Measurements from ENCODE around the gene CLDN24.

The CLDN24 gene

DNA sequence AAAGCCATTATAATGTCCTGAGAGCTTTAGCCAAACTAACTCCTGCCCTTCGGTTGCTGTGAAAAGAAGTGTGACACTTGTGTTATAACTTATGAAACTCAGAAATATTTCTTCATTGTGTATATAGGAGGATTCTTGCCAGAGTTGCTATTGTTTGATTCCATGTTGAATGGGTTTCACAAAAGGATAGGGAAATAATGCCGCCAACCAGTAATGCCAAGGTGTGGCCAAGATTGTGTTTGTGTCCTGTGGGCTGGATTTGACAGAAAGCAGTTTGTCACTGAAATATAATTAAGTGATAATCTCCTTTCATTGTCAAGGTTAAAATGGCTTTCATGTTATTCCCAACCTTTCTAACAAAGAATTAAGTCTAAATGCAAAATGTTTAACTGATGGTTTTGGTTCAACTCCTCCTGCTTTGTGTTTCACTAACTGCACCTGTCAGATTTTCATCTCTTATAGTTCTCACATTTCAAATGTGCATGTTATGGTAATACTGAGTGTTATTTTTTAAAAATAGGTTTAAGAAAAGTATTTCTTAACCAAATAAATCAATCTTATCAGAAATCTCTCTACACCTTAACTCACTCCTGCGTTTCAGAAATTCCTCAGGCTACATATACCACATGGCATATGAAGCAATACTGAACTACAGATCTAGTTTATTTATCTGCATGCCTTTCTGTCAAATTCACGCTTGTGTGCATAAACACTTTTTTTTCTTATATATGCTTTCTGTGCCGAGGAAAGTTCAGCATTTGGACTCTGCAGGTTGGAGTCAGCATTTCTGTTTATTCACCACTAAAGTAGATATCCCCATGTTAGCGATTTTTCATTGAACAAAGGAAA is 1.8 kb downstream of the CLDN24 start, which contains the start of gene CLDN22:
TSS of gene CLDN22 (minus strand) at position 66 of the 849 bp plus-strand sequence. CDS start at position 8, 58 bp downstream.
- DNase-seq = no peak

DNA sequence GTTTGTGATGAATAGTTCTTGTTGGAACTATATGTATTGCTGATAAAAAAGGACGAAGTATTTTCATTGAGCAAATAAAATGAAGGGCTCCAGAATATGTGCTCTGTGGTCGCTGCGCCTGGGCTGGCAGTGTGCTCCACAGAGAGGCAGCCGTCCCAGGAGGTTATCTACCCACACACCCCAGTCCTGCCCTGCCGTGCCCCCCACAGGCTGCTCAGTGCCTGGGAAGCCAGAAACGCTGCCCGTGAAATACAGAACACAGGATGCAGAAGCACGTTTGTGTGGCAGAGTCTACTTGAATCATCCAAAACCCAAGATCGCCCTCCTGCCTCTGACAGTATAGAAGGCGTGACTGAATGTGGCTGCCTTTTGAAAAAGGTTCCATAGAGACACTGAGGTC is 3.6 kb downstream of the CLDN24 start:
- no peak for DNase-seq

DNA sequence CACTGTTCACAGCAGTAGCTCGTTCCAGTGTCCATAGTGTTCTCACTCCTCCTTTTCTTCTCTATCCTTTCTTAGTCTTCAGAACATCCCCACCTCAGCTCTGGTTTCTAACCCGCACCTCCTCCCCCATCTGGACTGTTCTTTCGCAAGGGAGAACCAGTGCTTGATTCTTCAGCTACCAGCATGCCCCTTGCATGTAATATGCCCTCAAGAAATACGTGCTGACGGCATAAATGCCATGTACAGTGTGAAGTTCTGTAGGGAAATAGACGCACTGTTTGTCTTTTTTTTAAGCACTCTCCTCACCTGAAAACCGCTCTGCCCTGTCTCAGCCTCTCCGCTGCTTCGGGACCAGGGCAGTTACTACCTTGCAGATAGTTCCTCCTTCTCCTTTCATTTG is 7.4 kb downstream of the CLDN24 start:
- no peak for DNase-seq

DNA sequence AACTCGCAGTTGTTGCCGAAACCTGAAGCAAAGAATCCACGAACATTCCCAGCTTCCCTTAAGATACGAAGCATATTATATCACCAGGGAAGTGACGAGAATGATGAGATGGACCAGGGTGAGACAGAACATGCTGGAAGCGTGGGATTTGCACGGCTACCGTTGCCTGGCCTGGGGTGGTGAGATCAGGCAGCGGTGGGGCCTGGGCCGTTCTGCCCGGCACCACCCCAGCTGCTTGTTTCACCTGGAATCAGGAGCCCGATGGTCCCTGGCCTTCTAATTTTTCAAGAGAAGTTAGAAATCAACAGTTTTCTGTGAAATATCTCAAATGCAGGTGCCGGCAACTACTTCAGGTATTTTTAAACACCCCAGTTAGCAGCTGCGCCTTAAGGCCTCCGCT is 7.9 kb downstream of the CLDN24 start:
- no peak for DNase-seq

DNA sequence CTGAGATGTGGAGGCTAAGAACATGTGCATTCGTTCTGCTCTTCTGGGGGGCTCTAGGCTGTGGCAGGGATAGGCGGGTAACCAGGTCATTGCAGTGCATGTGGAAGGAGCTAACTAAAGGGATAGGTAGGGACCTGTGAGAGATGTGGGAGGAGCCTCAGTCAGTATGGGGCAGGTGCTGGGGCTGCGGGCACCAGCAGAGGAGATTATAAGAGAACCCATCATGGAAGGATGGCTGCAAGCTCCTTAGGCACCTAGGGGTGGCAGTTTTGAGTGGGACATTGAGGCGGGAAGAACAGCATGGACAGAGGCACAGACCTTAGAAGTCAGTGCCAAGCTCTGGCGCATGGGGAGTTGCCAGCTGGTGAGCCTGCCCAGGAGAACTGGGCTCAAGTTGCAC is 9.4 kb downstream of the CLDN24 start:
- no peak for DNase-seq

DNA sequence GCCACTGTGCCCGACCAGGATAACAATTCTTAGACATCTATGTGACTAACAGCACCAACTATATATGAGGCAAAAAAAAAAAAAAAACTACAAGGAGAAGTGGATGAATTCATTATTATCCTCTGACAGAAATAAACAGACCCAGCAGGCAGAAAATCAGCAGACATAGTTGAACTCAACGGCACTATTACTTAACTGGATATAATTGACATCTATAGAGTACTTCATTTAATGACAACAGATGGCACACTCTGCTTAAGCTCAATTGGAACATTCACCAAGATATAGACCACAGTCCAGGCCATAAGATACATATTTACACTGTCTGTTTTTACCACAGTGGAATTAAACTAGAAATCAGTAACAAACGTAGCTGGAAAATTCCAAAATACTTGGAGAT is 15.4 kb downstream of the CLDN24 start:
- no peak for DNase-seq

DNA sequence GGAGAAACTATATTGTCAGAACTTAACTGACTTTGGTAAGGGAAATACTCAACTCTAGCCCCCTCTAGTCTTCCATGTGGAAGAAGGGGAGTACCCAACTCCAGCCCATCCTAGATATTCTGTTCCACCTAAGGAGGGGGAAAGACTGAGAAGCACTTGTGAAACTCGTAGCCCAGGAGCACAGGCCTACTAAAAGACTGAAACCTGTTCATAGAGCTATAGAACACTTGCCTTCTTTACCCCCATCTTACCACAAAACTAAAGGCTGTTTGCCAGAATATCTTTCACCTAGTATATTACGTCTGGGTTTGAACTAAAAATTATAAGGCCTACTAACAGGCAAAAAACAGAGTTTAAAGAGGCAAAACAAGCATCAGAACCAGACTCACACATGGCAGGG is 17.7 kb downstream of the CLDN24 start:
- DNase-seq = no peak

DNA sequence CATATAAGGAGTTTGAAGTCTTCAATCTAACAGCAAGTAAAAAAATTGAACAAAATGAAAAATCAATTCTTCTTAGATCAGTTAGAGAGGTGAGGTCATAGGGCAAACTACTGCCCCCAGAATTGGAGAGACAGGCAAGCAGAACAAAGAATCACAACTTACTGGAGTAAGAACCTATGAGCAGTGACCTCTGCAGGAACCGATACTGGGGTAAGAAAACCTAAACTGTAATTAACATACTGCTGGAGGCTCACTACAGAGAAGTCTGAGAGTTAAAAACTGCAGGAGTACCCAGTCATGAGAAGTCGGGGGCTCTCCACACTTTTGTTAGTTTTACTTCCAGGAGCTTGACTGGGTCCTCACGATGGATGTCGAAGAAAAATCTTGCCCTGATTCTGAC is 18.2 kb downstream of the CLDN24 start:
- DNase-seq = no peak

DNA sequence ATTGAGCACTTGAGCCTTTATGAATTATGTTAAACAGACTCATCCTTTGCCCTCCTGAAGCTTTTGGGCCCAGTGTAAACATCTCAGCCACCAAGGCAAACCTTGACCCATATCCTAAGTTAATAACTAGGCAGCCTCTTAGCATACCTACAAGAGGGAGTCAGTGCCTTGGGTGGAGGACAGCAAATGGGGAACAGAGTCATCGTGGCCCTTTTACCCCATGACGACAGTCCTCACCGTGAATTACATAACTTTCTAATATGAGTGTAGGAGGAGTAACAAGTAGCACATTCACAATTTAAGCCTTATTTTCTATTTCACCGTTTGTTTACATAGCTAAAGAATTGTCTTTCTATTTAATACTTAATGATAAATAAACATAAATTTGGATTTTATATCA is 18.9 kb downstream of the CLDN24 start:
- no peak for DNase-seq

DNA sequence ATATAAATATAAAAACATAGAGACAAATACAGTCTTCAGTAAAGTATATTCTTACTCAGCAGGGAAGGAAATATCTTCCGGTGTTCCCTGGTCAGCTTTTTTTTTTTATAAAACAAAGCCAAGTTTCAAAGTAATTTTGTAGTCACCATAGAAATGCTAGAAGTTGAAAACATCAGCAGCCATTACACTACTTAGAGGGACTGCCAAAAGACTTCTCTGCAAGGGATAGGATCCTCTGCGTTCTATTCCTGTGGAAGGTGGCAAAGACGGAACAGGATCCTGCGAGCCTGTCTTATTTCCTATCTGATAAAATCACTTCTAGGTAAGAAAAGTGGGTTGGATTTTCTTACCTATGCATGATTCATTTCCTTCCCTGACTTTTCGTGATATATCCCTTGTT is 21.6 kb downstream of the CLDN24 start:
- DNase-seq = no peak

DNA sequence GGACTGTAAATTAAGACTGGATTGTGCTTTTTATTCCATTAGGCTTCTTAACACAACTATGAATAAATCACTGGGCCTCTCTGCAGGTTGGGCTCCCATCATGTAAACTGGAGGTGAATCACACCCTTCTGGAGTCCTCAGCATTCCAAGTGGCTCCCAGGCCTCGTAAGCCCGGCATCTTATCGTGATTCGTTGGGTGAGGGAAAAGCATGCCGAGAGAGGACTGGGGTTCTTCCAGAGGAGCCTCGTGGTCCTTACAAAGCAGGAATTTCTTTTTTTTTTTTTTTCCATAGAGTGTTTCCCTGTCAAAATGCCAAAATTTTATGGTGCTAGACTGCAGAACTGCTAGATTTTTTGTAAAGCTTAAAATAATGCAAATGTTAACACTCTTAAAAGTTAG is 22.2 kb downstream of the CLDN24 start:
- no peak for DNase-seq

DNA sequence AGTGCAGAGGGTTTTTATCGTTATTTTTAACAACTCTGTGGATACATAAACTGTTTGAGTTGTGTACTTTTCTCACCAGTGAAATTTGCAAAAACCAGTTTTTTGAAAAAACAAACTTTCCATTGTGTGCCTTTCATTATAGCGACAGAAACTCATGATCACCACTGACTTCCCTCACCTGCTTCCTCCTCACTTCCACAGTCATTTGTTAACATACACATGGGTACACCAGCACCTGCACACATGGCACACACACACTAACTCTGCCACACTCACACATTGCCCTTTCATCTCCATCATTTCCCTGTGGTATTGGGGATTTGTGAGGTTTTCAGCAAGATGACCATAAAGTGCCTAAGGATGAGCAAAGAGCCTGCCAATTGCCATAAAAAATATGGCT is 22.8 kb downstream of the CLDN24 start:
- no peak for DNase-seq

DNA sequence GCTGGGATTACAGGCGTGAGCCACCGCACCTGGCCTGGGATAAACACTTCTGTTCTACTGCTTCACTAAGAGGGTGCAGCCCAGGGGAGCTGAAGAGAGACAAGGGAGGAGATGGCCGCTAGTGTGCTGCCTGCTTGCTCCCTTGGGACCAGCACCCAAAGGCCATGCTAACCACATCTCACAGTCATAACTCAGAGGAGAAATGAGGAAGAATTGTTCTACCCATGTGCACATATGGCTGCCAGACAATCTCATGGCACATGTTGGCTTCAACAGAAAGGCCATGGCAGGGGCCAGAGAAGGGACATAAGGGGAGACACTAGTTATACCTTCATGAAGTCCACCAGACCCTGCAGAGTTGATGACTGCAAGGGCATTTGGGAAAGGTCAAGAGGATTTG is 24.6 kb downstream of the CLDN24 start:
- DNase-seq = no peak

DNA sequence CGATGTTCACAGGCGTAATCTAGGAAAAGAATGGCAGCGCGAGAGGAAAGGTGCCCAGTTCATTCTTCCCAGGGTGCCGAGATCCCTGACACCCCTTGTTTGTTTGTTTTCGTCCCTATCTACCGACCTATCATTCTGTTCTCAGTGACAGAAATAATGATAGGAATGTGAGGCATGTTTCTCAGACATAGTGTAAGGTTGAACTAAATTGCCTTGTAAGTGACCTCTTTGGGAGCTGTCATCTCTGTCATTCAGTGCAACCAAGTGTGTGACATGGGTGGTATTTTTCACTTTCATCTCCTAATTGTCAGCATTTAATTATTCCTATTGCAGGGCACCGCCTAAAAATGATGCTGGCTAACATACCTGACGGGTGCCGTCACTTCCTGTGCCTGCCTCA is 26.5 kb downstream of the CLDN24 start:
- DNase-seq = no peak

DNA sequence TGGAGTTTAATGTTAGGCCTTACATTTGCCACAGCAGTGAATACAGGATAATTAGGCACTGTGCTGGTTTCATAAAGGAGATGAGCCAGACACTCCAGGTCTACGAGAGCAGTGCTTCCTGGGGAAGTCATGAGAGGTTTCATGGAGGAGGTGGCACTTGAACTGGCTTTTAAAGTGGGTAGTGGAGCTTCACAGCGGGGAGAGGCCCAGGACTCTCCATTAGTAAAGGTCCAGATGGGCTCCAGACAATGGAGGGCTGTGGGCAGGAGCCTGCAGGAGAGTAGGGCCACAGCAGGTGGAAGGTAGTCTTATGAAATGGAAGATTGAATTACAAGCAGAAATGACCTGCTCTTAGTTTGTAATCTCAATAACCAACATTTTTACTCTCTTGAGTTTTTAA is 31.2 kb downstream of the CLDN24 start:
- no peak for DNase-seq

DNA sequence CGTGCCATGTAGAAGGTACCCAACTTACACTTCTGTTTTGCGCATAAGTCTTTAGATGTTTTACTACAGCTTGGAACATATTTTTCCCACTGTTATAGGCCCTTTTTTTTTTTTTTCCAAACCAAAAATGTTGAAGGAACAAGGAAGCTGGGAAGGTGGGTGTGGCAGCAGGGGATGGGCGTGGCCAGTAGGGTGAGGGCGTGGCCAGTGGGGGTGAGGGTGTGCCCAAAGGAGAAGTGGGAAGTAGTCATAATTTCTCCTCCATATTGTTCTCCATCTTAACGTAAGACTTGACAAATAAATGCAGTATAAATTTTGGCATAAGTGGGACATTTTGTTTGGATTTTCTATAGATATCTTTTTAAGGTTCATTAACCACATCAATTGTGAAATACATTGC is 32.5 kb downstream of the CLDN24 start:
- no peak for DNase-seq

DNA sequence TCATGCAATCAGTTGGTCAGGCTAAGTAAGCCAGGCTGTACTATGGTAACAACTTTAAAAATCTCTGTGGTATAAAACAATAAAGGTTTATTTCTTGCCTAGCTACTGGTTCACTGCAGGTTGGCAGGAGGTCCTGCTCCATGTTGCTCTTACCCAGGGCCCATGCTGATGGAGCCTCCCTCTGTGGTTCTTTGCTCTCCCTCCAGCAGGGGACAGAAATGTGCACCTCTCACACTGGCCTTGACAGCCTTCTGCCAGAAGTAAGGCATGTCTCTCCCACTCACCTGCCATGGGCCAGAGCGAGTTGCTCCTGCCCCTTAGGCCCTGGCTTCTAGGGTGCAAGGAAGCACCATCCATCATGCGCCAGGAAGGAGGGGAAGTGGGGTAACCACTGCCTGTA is 33.3 kb downstream of the CLDN24 start:
- no peak for DNase-seq

DNA sequence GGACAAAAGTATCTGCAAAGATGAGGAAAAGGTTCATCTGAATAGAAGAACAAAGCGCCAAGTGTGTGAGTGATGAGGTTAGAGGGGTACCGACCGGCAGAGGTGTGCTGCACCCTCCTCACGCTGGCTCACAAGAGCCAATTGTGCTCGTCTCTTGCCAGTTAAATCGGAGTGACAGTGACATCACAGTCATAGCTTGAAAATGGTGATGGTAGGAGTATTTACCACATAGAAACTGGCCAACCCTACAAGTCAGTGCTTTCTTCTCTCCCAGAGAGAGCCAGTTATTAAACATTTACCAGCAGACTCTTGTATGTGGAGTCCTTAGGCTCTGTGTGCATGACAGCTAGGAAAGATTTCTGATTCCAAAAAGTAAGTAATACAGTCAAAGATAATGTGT is 34.5 kb downstream of the CLDN24 start:
- no peak for DNase-seq

DNA sequence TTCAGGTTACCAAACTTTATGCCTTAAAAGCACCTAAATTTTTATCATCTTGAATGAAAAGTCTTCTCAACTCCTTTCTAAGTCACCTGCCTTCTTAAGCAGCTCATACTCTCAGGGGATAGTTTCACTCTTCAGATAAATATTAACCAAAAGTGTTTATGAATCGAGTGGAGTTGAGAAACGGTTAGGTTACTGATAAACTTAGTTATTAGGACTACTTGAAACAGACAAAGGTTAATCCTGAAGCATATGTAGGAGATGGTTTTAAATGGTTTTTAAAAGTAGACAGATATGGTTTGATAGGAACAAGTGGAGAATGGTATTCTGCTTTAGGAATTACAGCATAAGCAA is 34.9 kb downstream of the CLDN24 start:
- no peak for DNase-seq

DNA sequence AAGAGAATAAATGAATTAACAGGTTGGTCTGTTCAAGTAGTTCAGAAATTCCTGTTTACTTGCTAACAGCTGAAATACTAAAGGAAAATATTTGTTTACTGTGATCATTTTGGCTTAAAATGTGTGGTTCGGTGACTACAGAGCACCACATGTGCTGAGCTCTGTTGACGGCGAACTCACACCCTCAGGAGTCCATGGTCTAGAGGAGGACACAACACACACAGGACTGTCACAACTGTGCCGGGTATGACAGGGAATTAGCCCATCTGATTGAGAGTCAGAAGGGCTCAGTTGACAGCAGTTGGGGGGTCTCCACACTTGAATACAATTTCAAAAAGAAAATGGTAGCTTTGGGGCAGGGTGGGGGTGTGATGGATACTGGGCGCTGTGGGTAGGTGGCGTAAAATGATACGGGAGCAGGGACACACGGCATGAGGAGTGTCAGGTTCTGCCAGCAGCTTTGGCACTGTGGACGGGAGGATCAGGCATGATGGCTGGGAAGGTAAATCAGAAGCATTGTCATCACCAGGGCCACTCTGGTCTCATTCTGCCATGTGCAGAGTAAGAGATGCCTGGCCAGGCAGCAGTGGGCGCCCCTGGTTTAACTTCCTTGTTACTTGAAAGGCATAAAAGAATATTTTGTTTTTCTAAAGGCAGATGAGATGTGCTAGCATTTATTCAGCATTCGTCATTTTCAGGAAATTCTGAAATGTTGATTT is 35.5 kb downstream of the CLDN24 start:
- DNase-seq = no peak

DNA sequence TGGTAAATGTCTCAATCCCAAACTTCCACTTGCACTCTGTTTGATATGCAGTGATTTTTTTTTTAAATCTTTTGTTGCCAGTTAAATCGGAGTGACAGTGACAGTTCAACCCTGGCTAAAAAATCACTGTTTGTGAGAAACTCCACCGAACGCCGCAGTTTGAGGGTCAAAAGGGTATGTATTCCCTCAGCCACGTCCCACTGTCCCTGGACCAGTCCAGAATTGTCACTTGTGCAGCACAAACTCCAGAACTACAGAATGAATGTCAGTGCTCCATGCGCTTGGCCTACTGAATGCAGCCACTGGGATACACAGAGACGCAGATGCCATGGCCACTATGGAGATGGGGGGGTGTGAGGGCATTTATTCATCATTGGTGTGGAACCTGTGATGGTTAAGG is 36.3 kb downstream of the CLDN24 start:
- no peak for DNase-seq

DNA sequence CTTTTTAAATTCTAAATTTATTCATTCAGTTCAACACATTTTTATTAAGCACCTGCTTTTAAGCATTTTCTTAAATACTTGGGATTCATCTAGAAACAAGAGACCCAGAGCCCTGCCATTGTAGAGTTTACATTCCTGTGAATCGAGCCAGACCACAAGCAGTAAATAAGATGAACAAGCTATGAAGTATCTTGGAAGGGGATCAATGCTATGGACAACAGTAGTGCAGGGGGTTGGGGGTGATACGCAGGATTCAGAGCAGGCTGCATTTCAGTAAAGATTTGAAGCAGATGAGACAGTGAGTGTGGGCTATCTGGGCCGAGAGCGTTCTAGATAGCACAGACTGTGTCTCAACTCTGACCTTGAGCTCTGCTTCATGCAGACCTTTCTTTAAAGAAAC is 37.3 kb downstream of the CLDN24 start:
- no peak for DNase-seq

DNA sequence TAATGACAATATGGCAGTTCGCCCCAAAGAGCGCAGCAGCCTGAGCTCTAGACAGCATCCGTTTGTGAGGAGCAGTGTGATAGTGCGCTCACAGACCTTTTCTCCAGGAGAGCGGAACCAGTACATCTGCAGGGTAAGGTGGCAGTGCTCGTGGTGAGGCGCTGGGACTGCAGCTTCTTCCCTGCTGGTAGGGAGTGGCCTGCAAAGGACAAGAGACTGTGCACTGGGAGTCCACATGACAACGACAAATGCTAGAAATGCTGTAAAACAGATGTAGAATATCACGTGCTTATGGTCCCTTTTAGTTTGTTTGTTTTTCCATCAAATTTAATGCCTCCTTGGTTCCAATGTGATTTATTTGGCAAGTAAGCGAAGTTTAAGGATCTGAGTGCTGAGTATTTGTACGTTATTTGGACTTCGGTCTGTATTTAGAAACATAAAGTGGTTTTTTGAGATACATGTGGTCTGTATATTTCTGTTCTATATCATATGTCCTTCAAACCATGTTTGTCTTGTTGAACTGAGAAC is 37.9 kb downstream of the CLDN24 start:
- no peak for DNase-seq

DNA sequence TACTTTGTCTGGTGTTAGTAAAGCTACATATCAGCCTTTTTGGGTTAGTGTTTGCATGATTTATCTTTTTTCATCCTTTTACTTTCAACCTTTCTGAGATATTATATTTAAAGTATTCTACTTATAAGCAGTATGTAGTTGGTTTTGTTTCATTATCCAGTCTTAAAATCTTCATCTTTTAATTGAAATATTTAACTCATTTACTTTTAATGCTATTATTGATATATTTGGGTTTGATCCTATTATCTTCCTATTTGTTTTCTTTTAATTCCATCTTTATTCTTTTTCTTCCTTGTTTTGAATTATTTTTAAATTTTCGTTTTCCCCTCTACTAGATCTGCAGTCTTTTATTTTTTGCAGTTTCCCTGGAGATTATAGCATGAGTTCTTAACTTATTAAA is 46.1 kb downstream of the CLDN24 start:
- no peak for DNase-seq
